Measurements from ENCODE around the gene SETD3.

DNA sequence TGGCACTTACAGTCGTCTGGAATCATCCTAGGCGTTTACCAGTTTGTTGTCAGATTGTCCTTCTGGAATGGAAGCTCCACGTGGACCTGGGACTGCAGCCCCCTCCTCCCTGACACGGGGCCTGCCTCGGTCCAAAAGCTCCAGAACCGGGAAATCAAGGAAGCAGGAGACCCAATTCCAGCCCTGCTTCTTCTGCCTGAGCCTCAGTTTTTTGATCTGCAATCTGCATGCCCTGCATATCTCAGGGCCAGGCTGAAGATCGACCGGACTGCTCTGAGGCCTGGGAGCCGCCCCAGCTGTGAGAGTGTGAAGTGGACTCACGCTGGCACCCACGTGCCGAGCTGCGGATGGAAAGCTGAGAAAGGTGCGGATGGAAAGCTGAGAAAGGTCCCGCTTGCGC, 98.6 kb downstream of the SETD3 start:
- TF ChIP-seq POLR2A (IDR thresholded peaks at IDR 0.05) (no peak), EP300 (IDR thresholded peaks at IDR 0.05) (no peak)
- TF ChIP-seq, protein P1, sequence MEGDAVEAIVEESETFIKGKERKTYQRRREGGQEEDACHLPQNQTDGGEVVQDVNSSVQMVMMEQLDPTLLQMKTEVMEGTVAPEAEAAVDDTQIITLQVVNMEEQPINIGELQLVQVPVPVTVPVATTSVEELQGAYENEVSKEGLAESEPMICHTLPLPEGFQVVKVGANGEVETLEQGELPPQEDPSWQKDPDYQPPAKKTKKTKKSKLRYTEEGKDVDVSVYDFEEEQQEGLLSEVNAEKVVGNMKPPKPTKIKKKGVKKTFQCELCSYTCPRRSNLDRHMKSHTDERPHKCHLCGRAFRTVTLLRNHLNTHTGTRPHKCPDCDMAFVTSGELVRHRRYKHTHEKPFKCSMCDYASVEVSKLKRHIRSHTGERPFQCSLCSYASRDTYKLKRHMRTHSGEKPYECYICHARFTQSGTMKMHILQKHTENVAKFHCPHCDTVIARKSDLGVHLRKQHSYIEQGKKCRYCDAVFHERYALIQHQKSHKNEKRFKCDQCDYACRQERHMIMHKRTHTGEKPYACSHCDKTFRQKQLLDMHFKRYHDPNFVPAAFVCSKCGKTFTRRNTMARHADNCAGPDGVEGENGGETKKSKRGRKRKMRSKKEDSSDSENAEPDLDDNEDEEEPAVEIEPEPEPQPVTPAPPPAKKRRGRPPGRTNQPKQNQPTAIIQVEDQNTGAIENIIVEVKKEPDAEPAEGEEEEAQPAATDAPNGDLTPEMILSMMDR (IDR thresholded peaks at IDR 0.05), result no peak

All from upper lobe of left lung (tissue), 4 donors.